NCI-H345 treated with DMSO at 0.1 percent for 48 hours (cell line): ENCODE data around the gene TRAPPC5.

Source experiments
- DNase-seq: peaks from one replicate; lab custom pipeline; 2025; ENCODE audit not compliant: unreplicated experiment; lab: John Stamatoyannopoulos, UW

Gene TRAPPC5

GRCh38 chr19:7699003-7699402 lies 18.4 kb downstream of the TRAPPC5 start:
- no peak for DNase-seq

DNA sequence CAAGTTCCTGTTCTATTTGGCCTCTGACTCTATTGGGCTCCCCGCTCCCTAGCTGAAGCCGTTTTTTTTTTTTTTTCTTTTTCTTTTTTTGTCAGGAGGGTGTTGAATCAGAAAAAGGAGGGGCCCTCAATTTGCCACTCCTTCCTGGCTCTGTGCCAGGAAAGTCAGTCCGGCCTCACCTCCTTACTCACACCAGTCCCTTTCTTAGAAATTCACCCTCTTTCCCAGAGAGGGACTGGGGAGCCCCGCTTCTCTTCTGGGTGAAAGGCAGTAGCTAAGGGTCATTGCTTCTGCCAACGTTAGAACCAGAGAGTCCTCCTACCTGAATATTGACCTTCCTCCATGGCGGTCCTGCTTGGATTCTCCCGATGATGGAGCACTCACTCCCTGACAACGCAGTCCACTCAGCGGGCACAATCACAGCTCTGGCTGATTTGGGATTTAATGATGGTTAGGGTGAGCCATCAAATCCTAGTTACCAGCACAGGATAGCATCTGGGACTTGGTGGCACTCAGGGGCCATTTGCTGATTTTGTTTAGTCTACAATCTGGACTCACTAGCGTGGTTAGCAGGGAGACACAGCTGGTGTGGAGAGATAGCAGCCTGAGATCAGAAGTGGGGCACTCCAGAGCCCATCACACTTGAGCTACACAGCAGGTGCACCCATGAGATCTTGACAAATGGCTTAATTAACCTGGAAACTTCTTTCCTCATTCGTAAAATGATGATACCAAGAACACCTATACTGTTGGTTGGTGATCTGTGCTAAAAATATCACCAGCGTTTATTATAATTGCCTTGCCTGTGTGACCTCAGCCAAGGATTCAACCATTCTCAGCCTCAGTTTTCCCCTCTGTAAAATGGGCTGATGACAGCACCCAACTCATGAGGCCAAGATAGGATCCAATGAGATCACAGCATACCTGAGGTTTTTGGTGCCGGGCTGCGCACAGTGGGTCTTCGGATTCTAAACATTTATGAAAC lies 19.1 kb downstream of the TRAPPC5 start:
- no peak for DNase-seq

- no peak for DNase-seq
Measured at GRCh38 chr19:7701049-7701653, 20.5 kb downstream of the TRAPPC5 start.

DNA sequence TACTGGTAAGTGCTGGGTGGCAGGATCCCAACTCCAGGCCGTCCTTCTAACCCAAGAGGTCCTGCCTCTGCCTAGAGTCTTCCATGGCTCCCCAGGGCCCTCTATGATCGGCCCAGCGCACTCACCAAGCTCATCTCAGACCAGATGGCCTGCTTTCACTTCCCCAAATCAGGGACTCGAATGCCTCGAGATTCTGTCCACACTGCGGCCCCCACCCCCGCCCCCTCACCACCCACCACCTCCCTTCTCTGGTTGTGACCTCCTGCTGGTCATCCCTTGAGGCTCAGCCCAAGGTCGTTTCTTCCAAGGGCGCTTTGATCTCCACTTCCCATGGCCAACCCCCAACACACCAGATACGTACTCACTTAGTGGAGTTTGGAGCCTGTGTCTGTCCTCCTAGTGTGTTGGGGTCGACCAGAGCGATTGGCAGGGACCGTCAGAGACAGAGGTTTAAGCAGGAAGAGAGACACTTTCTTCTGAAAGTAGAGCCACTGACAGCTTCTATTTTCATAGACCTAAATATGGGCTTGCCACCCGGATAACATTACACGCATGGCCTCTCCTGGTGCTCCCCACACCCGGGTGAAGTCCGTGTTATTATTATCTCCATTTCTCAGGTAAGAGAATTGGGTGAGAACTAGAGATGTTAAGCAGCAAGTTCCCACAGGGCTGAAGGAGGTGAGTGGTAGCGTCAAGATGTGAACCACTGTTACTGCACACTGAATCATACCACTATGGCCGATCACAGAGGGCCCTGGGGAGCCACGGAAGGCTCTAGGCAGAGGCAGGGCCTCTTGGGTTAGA lies 21.2 kb downstream of the TRAPPC5 start, which contains the start of gene FCER2:
Gene FCER2, minus strand, starts transcription at position 478 of the 804 bp plus-strand sequence. CDS start 2,371 bp downstream, outside the sequence.
- no peak for DNase-seq

DNA sequence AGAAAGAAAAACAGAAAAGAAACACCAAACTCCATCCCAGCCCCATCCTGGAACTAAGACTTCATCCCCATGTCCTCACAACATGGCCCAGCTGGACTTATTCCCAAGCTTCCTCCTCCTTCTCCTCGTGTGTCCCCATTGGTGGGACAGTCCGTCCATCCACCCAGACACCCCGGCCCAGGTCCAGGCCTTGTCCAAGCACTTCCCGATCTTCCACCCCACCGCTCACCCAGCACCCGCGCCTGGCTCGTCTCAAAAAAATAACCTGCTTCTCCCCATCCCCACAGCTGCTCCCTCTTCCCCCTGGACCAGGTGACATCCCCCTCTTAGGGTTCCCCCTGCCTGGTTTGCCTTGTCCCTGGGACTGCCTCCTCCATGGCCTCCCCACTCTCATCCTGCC lies 22.7 kb downstream of the TRAPPC5 start:
- no peak for DNase-seq

- DNase-seq: no peak
Measured at GRCh38 chr19:7704280-7705060, 23.8 kb downstream of the TRAPPC5 start.

GRCh38 chr19:7705387-7706187 lies 25.0 kb downstream of the TRAPPC5 start:
- DNase-seq: no peak

DNA sequence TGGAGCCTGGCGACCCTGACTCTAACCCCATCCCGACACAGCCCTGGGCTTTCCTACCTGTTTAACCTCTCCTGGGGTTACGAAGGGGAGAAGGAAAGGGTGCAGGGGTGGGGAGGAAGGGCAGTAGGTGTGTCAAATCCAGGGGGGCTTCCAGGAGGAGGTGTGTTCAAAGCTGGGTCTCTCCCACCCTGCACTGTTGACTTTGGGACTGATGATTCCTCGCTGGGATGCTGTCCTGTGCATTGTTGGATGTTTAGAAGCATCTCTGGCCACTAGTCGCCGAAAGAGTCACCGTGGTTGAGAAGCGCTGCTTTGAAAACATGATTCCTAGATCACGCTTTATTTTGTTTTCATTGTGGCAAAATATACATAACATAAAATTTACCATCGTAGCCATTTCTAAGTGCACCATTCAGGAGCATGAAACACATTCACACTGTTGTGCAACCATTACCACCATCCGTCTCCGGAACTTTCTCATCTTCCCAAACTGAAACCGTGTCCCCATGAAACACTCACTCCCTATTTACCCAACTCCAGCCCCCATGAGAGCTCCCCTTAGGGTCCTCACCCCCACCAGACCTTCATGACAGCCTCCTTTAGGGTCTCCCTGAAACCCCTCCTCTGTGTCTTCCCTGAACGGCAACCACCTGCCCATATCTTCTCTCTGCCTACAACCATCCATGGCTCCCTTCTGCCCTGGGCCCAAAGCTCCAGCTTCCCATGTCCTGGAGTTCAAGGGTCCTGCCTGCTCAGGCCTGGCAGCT lies 25.7 kb downstream of the TRAPPC5 start:
- no peak for DNase-seq

GRCh38 chr19:7706955-7707456 lies 26.4 kb downstream of the TRAPPC5 start:
- no peak for DNase-seq

DNA sequence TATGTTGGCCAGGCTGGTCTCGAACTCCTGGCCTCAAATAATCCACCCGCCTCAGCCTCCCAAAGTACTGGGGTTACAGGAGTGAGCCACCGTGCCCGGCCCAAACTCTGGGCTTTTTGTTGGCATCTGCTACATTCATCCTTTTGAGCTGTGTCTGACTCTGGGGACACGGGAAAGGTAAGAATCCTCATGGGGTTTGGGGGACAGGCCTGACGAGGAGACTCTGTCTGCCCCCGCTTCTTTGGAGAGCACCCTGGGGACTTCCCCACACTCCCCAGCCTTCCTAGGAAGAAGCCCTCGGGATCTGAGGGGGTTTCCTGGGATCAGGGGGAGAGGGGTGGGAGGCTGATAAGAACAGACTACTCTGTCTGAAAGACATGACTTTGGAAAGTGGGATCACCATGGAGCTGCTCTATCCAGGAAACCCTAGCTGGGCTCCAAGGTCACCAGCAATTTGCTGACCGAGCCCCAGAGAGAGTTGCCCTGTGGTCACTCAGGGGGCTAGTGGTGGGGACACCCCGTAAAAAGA lies 29.4 kb downstream of the TRAPPC5 start:
- DNase-seq: no peak

DNA sequence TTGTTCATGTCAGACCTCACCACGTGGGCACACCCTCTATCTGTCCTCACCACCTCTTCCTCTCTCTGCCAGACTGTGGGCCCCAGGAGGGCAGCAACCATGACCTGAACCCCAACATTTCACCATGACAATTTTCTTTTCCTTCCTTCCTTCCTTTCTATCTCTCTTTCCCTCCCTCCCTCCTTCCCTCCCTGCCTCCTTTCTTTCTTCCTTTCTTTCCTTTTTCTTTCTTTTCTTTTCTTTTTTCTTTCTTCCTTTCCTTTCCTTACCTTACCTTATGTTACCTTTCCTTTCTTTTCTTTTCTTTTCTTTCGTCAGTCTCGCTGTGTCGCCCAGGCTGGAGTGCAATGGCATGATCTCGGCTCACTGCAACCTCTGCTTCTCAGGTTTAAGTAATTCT lies 30.0 kb downstream of the TRAPPC5 start:
- DNase-seq: no peak

- no peak for DNase-seq
Measured at GRCh38 chr19:7715671-7716070, 35.0 kb downstream of the TRAPPC5 start.

DNA sequence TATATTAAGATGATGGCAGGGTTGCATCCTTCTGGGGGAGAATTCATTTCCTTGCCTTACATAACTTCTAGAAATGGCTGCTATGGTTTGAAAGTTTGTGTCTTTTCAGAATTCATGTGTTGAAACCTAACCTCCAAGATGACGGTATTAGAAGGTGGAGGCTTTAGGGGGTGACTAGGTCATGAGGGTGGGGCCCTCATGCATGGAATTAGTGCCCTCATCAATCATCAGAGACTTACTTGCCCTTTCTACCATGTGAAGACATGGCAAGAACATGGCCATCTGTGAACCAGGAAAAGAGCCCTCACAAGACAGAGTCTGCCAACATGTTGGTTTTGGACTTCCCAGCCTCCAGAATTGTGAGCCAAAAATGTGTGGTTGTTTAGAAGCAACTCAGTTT lies 36.1 kb downstream of the TRAPPC5 start:
- DNase-seq: no peak

GRCh38 chr19:7718668-7719067 lies 38.0 kb downstream of the TRAPPC5 start:
- DNase-seq: no peak

- DNase-seq: no peak
Measured at GRCh38 chr19:7720351-7720750, 39.7 kb downstream of the TRAPPC5 start.

DNA sequence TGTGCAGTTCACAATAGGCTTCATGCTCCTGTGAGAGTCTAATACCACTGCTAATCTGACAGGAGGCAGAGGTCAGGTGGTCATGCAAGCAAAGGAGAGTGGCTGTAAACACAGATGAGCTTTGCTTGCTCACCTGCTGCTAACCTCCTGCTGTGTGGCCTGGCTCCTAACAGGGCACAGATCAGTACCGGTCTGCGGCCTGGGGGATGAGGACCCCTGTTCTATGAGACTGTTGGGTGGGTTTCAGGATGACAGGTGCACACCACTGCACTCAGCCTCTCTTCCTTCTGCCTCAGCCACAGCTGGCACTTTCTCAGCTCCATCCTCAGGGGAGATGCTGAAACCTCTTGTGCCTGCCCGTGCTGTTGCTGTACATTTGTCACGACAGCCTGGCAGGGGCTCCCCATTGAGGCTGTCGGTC lies 41.6 kb downstream of the TRAPPC5 start:
- no peak for DNase-seq

DNA sequence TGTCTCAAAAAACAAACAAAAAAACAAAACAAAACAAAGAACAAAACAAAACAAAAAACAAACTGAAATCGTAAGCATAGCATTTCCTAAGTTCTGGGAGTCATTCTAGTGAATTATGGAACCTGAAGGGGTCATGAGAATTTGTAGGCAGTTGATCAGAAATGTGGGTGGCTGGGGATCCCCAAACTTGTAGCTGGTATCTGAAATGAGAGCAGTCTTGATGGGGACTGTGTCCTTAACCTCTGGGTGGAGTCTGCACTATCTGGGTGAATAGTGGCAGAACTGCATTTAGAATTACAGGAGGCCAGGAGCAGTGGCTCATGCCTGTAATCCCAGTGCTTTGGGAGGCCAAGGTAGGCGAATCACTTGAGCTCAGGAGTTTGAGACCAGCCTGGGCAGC lies 45.2 kb downstream of the TRAPPC5 start:
- no peak for DNase-seq

DNA sequence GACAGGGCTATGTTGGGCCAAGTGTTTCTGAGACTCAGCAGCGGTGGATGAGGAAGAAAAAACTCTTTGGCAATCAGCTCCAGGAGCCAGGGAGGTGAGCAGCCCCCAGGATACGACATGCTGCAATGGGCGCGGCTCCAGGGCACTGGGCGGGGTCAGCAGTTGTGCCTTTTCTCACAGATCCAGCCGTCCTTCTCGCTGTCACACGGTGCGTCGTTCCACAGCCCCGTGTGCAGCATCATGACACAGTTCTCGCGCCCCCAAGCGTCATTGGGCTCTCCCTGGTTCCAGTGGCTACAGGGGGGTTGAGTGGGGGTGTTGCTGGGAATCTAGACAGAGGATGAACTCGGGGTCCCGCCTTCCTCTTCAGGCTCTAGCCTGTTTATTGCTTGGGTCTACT lies 48.6 kb downstream of the TRAPPC5 start:
- no peak for DNase-seq
